Activated T-helper 17 cell treated with anti-CD3 and anti-CD28 coated beads, Interleukin-2, amount 50 U/mL, for 72 hours (primary cell): ENCODE data around the gene ANO8. TPM values are rescaled to one million over a fixed set of nuclear protein-coding genes. Genes with fewer than 3 reads are reported as not detected.
"Not testable (repeated sequence)": the region's sequence is repeated elsewhere in the genome, so short reads cannot be mapped to it uniquely, and the experiment has no call there.

ENCODE experiments used
- ATAC-seq: fragments of 150-1000 bp; cut with Tn5 transposase; replicated peaks from 2 replicates; pipeline ENCODE4 v1.10.0; 2021; ENCODE audit warnings: mild to moderate bottlenecking, moderate library complexity
- H3K27ac Mint-ChIP-seq: one replicate; pipeline ENCODE4 v1.8.0; 2022; ENCODE audit warnings: mixed read lengths
- H3K27me3 Mint-ChIP-seq: one replicate; pipeline ENCODE4 v1.8.0; 2022; ENCODE audit warnings: mixed read lengths
- H3K36me3 Mint-ChIP-seq: one replicate; pipeline ENCODE4 v1.8.0; 2022; ENCODE audit warnings: low read depth, mild to moderate bottlenecking, mixed read lengths
- H3K4me1 Mint-ChIP-seq: one replicate; pipeline ENCODE4 v1.8.0; 2022; ENCODE audit warnings: mixed read lengths
- H3K4me3 Mint-ChIP-seq: one replicate; pipeline ENCODE4 v1.8.0; 2022; ENCODE audit warnings: mild to moderate bottlenecking, mixed read lengths
- H3K9me3 Mint-ChIP-seq: one replicate; pipeline ENCODE4 v1.8.0; 2022; ENCODE audit warnings: mixed read lengths
- total RNA-seq, 2 donors: library from RNA; stranded (reverse); gene quantifications; one replicate each; pipeline ENCODE4 v1.2.3, GENCODE V29; 2022

Gene ANO8
- total RNA-seq: 1 to 10 TPM; 3.6 to 3.9 TPM

- ATAC-seq: peak; percentile 8
- Mint-ChIP-seq H3K9me3 (no peaks in the 10 kb centered on the region), H3K36me3 (no peaks in the 10 kb centered on the region), H3K4me3 (peak within 1 kb of the TSS; percentile 86), H3K4me1 (peaks cover 17% of the 10 kb centered on the region), H3K27me3 (no peaks in the 10 kb centered on the region), H3K27ac (peak within 1 kb of the TSS; percentile 80)
Observed at GRCh38 chr19:17334414-17335409, at the start of gene ANO8. Gene ANO8, minus strand, starts transcription at chr19:17334855. Its CDS starts 185 bp downstream, at chr19:17334670.

- H3K27me3 Mint-ChIP-seq: peaks cover 4% of the 10 kb centered on the region
- no peak overlapping the region for H3K27ac Mint-ChIP-seq
- H3K4me3 Mint-ChIP-seq: no peak overlapping the region
- no peak for ATAC-seq
- H3K4me1 Mint-ChIP-seq: no peaks in the 10 kb centered on the region
- no peaks in the 10 kb centered on the region for H3K36me3 Mint-ChIP-seq
- no peaks in the 10 kb centered on the region for H3K9me3 Mint-ChIP-seq
Observed at GRCh38 chr19:17380426-17381138, 45.9 kb upstream of the ANO8 start.

GRCh38 chr19:17379221-17379631 is 44.6 kb upstream of the ANO8 start:
- ATAC-seq: no peak
- Mint-ChIP-seq H3K4me3 (no peak overlapping the region), H3K27ac (no peak overlapping the region), H3K4me1 (no peaks in the 10 kb centered on the region), H3K9me3 (no peaks in the 10 kb centered on the region), H3K27me3 (peaks cover 4% of the 10 kb centered on the region), H3K36me3 (no peaks in the 10 kb centered on the region)

GRCh38 chr19:17378271-17378670 is 43.6 kb upstream of the ANO8 start:
- Mint-ChIP-seq H3K27me3 (peaks cover 4% of the 10 kb centered on the region), H3K27ac (no peak overlapping the region), H3K4me3 (no peak overlapping the region), H3K36me3 (no peaks in the 10 kb centered on the region), H3K4me1 (no peaks in the 10 kb centered on the region), H3K9me3 (no peaks in the 10 kb centered on the region)
- ATAC-seq: no peak

- Mint-ChIP-seq H3K4me1 (no peaks in the 10 kb centered on the region), H3K9me3 (no peaks in the 10 kb centered on the region), H3K27me3 (peaks cover 4% of the 10 kb centered on the region), H3K4me3 (no peak within 1 kb of the TSS), H3K27ac (no peak within 1 kb of the TSS), H3K36me3 (no peaks in the 10 kb centered on the region)
- ATAC-seq: no peak
Observed at GRCh38 chr19:17376935-17377600, 42.4 kb upstream of the ANO8 start, which contains the start of gene PLVAP. Gene PLVAP, minus strand, starts transcription at chr19:17377342. Its CDS starts 54 bp downstream, at chr19:17377288.

GRCh38 chr19:17370026-17370587 is 35.5 kb upstream of the ANO8 start:
- peaks cover 8% of the 10 kb centered on the region for H3K27me3 Mint-ChIP-seq
- no peaks in the 10 kb centered on the region for H3K4me1 Mint-ChIP-seq
- H3K36me3 Mint-ChIP-seq: no peaks in the 10 kb centered on the region
- ATAC-seq: no peak
- no peaks in the 10 kb centered on the region for H3K9me3 Mint-ChIP-seq
- no peak overlapping the region for H3K27ac Mint-ChIP-seq
- H3K4me3 Mint-ChIP-seq: no peak overlapping the region

- Mint-ChIP-seq H3K4me1 (no peaks in the 10 kb centered on the region), H3K36me3 (no peaks in the 10 kb centered on the region), H3K9me3 (no peaks in the 10 kb centered on the region), H3K4me3 (no peak overlapping the region), H3K27ac (no peak overlapping the region), H3K27me3 (peaks cover 7% of the 10 kb centered on the region)
- ATAC-seq: no peak
Observed at GRCh38 chr19:17365361-17365760, 30.7 kb upstream of the ANO8 start.

- not testable (repeated sequence) for ATAC-seq, H3K36me3 Mint-ChIP-seq, H3K4me3 Mint-ChIP-seq, H3K27ac Mint-ChIP-seq, H3K27me3 Mint-ChIP-seq, H3K4me1 Mint-ChIP-seq, H3K9me3 Mint-ChIP-seq
Observed at GRCh38 chr19:17363852-17364605, 29.4 kb upstream of the ANO8 start.

- Mint-ChIP-seq H3K36me3 (no peaks in the 10 kb centered on the region), H3K27me3 (no peaks in the 10 kb centered on the region), H3K9me3 (no peaks in the 10 kb centered on the region), H3K4me3 (no peak overlapping the region), H3K27ac (no peak overlapping the region), H3K4me1 (no peaks in the 10 kb centered on the region)
- ATAC-seq: no peak
Observed at GRCh38 chr19:17359905-17360800, 25.5 kb upstream of the ANO8 start.

GRCh38 chr19:17358395-17358794 is 23.7 kb upstream of the ANO8 start:
- Mint-ChIP-seq H3K36me3 (no peaks in the 10 kb centered on the region), H3K27ac (no peak overlapping the region), H3K27me3 (peaks cover 4% of the 10 kb centered on the region), H3K9me3 (no peaks in the 10 kb centered on the region), H3K4me1 (no peaks in the 10 kb centered on the region), H3K4me3 (no peak overlapping the region)
- no peak for ATAC-seq

- no peaks in the 10 kb centered on the region for H3K9me3 Mint-ChIP-seq
- no peaks in the 10 kb centered on the region for H3K36me3 Mint-ChIP-seq
- ATAC-seq: no peak
- H3K27me3 Mint-ChIP-seq: peaks cover 8% of the 10 kb centered on the region
- no peak overlapping the region for H3K4me3 Mint-ChIP-seq
- no peaks in the 10 kb centered on the region for H3K4me1 Mint-ChIP-seq
- H3K27ac Mint-ChIP-seq: no peak overlapping the region
Observed at GRCh38 chr19:17357724-17358123, 23.1 kb upstream of the ANO8 start.

- no peaks in the 10 kb centered on the region for H3K36me3 Mint-ChIP-seq
- H3K9me3 Mint-ChIP-seq: no peaks in the 10 kb centered on the region
- no peaks in the 10 kb centered on the region for H3K4me1 Mint-ChIP-seq
- no peak overlapping the region for H3K4me3 Mint-ChIP-seq
- no peak for ATAC-seq
- no peak overlapping the region for H3K27ac Mint-ChIP-seq
- peaks cover 8% of the 10 kb centered on the region for H3K27me3 Mint-ChIP-seq
Observed at GRCh38 chr19:17357078-17357666, 22.5 kb upstream of the ANO8 start.
